ENCODE measurements around the gene PARD3B.

GRCh38 chr2:205002390-205002789 lies 457.1 kb downstream of the PARD3B start:
- no peak for TF ChIP-seq HDGF (IDR thresholded peaks at IDR 0.05; ENCODE audit: borderline replicate concordance)
- TF ChIP-seq SUZ12 (IDR thresholded peaks at IDR 0.05) = no peak
- TF ChIP-seq NFRKB (IDR thresholded peaks at IDR 0.05) = no peak
- no peak for TF ChIP-seq SP1 (IDR thresholded peaks at IDR 0.05)
- TF ChIP-seq, protein P1, sequence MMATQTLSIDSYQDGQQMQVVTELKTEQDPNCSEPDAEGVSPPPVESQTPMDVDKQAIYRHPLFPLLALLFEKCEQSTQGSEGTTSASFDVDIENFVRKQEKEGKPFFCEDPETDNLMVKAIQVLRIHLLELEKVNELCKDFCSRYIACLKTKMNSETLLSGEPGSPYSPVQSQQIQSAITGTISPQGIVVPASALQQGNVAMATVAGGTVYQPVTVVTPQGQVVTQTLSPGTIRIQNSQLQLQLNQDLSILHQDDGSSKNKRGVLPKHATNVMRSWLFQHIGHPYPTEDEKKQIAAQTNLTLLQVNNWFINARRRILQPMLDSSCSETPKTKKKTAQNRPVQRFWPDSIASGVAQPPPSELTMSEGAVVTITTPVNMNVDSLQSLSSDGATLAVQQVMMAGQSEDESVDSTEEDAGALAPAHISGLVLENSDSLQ (IDR thresholded peaks at IDR 0.05) = no peak
- no peak for TF ChIP-seq ELF4 (IDR thresholded peaks at IDR 0.05)
- TF ChIP-seq FOXK2 (IDR thresholded peaks at IDR 0.05) = no peak
- no peak for TF ChIP-seq TARDBP (IDR thresholded peaks at IDR 0.05)
- TF ChIP-seq BHLHE40 (IDR thresholded peaks at IDR 0.05; ENCODE audit: borderline replicate concordance) = no peak
- no peak for TF ChIP-seq ZNF384 (IDR thresholded peaks at IDR 0.05)
- TF ChIP-seq FOXA1 (IDR thresholded peaks at IDR 0.05) = no peak
- TF ChIP-seq FOXM1 (IDR thresholded peaks at IDR 0.05; ENCODE audit: borderline replicate concordance) = no peak
- no peak for TF ChIP-seq ARNT (IDR thresholded peaks at IDR 0.05)
- TF ChIP-seq CTBP1 (IDR thresholded peaks at IDR 0.05; ENCODE audit: borderline replicate concordance) = no peak
